GM23338 (cell line): Measurements from ENCODE around the gene PRDM11. TPM values are rescaled to one million over a fixed set of nuclear protein-coding genes. Genes with fewer than 3 reads are reported as not detected.

ENCODE experiments used
- ATAC-seq: fragments of 200-7000 bp; cut with Tn5 transposase; 3 replicates; pipeline ENCODE4 v1.9.1; 2020
- DNase-seq: peaks from one replicate; pipeline ENCODE4 v3.0.0-alpha.2; 2015; ENCODE audit warnings: low spot score
- H2AFZ ChIP-seq: fragments of 200-600 bp; sonication (generic); 2 replicates; pipeline ENCODE4 v1.8.0; 2016; ENCODE audit warnings: antibody characterized with exemption, mild to moderate bottlenecking, moderate library complexity
- H3F3A ChIP-seq: fragments of 200-600 bp; sonication (generic); replicated peaks from 2 replicates; pipeline ENCODE4 v1.8.0; 2017; ENCODE audit warnings: antibody characterized with exemption, mixed run types, low read depth
- H3K27ac ChIP-seq: fragments of 200-600 bp; sonication (generic); 2 replicates; pipeline ENCODE4 v1.6.1; 2016; ENCODE audit warnings: low read depth
- H3K27me3 ChIP-seq: fragments of 200-600 bp; sonication (generic); 2 replicates; pipeline ENCODE4 v1.8.0; 2016; ENCODE audit warnings: mild to moderate bottlenecking, mixed run types, moderate library complexity; ENCODE audit not compliant: insufficient read depth
- H3K36me3 ChIP-seq: fragments of 200-600 bp; sonication (generic); 2 replicates; pipeline ENCODE4 v1.8.0; 2016; ENCODE audit warnings: mild to moderate bottlenecking; ENCODE audit not compliant: insufficient read depth
- H3K4me1 ChIP-seq: fragments of 200-600 bp; sonication (generic); 2 replicates; pipeline ENCODE4 v1.8.0; 2016; ENCODE audit warnings: mild to moderate bottlenecking, moderate library complexity; ENCODE audit not compliant: insufficient read depth
- H3K4me2 ChIP-seq: fragments of 200-600 bp; sonication (generic); 2 replicates; pipeline ENCODE4 v1.7.1; 2017; ENCODE audit warnings: mixed run types
- H3K4me3 ChIP-seq: fragments of 200-600 bp; sonication (generic); 2 replicates; pipeline ENCODE4 v1.6.1; 2016; ENCODE audit warnings: mixed run types
- H3K79me2 ChIP-seq: fragments of 200-600 bp; sonication (generic); replicated peaks from 2 replicates; pipeline ENCODE4 v1.8.0; 2017; ENCODE audit warnings: mild to moderate bottlenecking; ENCODE audit not compliant: insufficient read depth
- H3K9me2 ChIP-seq: fragments of 200-600 bp; sonication (generic); 2 replicates; pipeline ENCODE4 v1.8.0; 2017; ENCODE audit not compliant: insufficient read depth
- H4K20me1 ChIP-seq: fragments of 200-600 bp; sonication (generic); replicated peaks from 2 replicates; pipeline ENCODE4 v1.8.0; 2017; ENCODE audit warnings: mild to moderate bottlenecking; ENCODE audit not compliant: insufficient read depth
- H3K27ac Mint-ChIP-seq: 2 replicates; pipeline ENCODE4 v1.8.0; 2020; ENCODE audit warnings: inconsistent platforms, mild to moderate bottlenecking, moderate library complexity, mixed read lengths
- H3K27me3 Mint-ChIP-seq: 3 replicates; pipeline ENCODE4 v1.8.0; 2022; ENCODE audit warnings: low read depth, mild to moderate bottlenecking, moderate library complexity, mixed read lengths, inconsistent platforms; ENCODE audit not compliant: insufficient read depth, poor library complexity
- H3K36me3 Mint-ChIP-seq: 3 replicates; pipeline ENCODE4 v1.8.0; 2021; ENCODE audit warnings: low read depth, mild to moderate bottlenecking, inconsistent platforms, moderate library complexity, mixed read lengths
- H3K4me1 Mint-ChIP-seq: 3 replicates; pipeline ENCODE4 v1.8.0; 2020; ENCODE audit warnings: mild to moderate bottlenecking, inconsistent platforms, mixed read lengths
- H3K4me3 Mint-ChIP-seq: 3 replicates; pipeline ENCODE4 v1.8.0; 2021; ENCODE audit warnings: moderate library complexity, mild to moderate bottlenecking, inconsistent platforms, mixed read lengths
- H3K9me3 Mint-ChIP-seq: 3 replicates; pipeline ENCODE4 v1.8.0; 2020; ENCODE audit warnings: moderate library complexity, mild to moderate bottlenecking, inconsistent platforms, mixed read lengths
- CREB1 ChIP-seq: fragments of 250-450 bp; sonication (Bioruptor Pico); IDR thresholded peaks from 2 replicates; pipeline ENCODE4 v1.5.0; 2020; ENCODE audit warnings: low read depth, mild to moderate bottlenecking, moderate library complexity
- CTCF ChIP-seq, 2 experiments: fragments of 200-600 bp in 1 of 2; sonication (generic) in 1 of 2; conservative IDR thresholded peaks; 2 replicates each; pipeline versions ENCODE4 v1.5.1 to v1.6.1; 2016 to 2017; ENCODE audit warnings: antibody characterized with exemption in 2 of 2, low read depth in 2 of 2, mild to moderate bottlenecking in 2 of 2, moderate library complexity in 1 of 2
- ETS1 ChIP-seq: IDR thresholded peaks from 2 replicates; pipeline ENCODE4 v1.6.1; 2016; ENCODE audit warnings: antibody characterized with exemption
- EZH2 ChIP-seq: fragments of 200-600 bp; sonication (generic); IDR thresholded peaks from one replicate; pipeline ENCODE4 v1.8.0; 2017; ENCODE audit warnings: antibody characterized with exemption, mild to moderate bottlenecking, low read depth; ENCODE audit not compliant: unreplicated experiment
- EZH2phosphoT487 ChIP-seq: fragments of 200-600 bp; sonication (generic); IDR thresholded peaks from one replicate; pipeline ENCODE4 v1.8.1; 2018; ENCODE audit warnings: antibody characterized with exemption; ENCODE audit not compliant: unreplicated experiment
- JUNB ChIP-seq: IDR thresholded peaks from one replicate; pipeline ENCODE4 v1.6.1; 2016; ENCODE audit warnings: antibody characterized with exemption; ENCODE audit not compliant: unreplicated experiment
- NANOG ChIP-seq: IDR thresholded peaks from 2 replicates; pipeline ENCODE4 v1.6.1; 2016; ENCODE audit warnings: antibody characterized with exemption, borderline replicate concordance
- POLR2AphosphoS5 ChIP-seq: IDR thresholded peaks from 2 replicates; pipeline ENCODE4 v1.6.1; 2016; ENCODE audit warnings: antibody characterized with exemption, low read depth
- REST ChIP-seq: IDR thresholded peaks from one replicate; pipeline ENCODE4 v1.6.1; 2018; ENCODE audit warnings: antibody characterized with exemption; ENCODE audit not compliant: unreplicated experiment
- ZNF114 ChIP-seq: fragments of 250-450 bp; sonication (Bioruptor Pico); IDR thresholded peaks from 2 replicates; pipeline ENCODE4 v1.5.0; 2020; ENCODE audit warnings: mild to moderate bottlenecking, moderate library complexity
- ZNF331 ChIP-seq: fragments of 250-450 bp; sonication (Bioruptor Pico); IDR thresholded peaks from 2 replicates; pipeline ENCODE4 v1.5.0; 2020; ENCODE audit warnings: low read depth, mild to moderate bottlenecking, moderate library complexity
- ZNF462 ChIP-seq: fragments of 250-450 bp; sonication (Bioruptor Pico); IDR thresholded peaks from 2 replicates; pipeline ENCODE4 v1.5.0; 2020; ENCODE audit warnings: mild to moderate bottlenecking, moderate library complexity
- polyA plus RNA-seq: library from polyadenylated mRNA; unstranded; fragments of >200 nt; fragmentation: Nextera tagmentation; extraction: Ambion mirVana; gene quantifications from 2 replicates; pipeline ENCODE4 v1.2.1, GENCODE V29; 2016
- total RNA-seq: library from RNA; depleted of rRNA; stranded (reverse); fragments of >200 nt; shearing (Covaris generic); gene quantifications from 2 replicates; pipeline ENCODE4 v1.2.3, GENCODE V29; 2014

PRDM11 gene
- total and polyA plus RNA-seq, 2 experiments from 2014 or later, result 0.97 to 10.4 TPM

- Histone ChIP-seq H3K27me3 (peaks cover 17% of the 10 kb centered on the region), H3K4me3 (no peak overlapping the region), H3K36me3 (no peaks in the 10 kb centered on the region), H3K27ac (no peak overlapping the region), H3F3A (0 out of 2 replicates have a peak, but pooled peaks cover 2% of the 10 kb centered on the region), H4K20me1 (no peaks in the 10 kb centered on the region), H2AFZ (no peak overlapping the region), H3K4me1 (peaks cover 12% of the 10 kb centered on the region; the same call in 1 of the 2 replicates), H3K79me2 (no peaks in the 10 kb centered on the region; the same call in 1 of the 2 replicates), H3K4me2 (no peak overlapping the region), H3K9me2 (no peaks in the 10 kb centered on the region)
- H3K9me3 Mint-ChIP-seq, result peaks cover 19% of the 10 kb centered on the region
- H3K4me3 Mint-ChIP-seq, result no peak overlapping the region
- TF ChIP-seq ZNF114 (CRISPR knock-in tag) (no peak), POLR2AphosphoS5 (no peak), JUNB (no peak), ZNF462 (CRISPR knock-in tag) (no peak), ZNF331 (CRISPR knock-in tag) (no peak), ETS1 (no peak), EZH2 (no peak), REST (no peak), EZH2phosphoT487 (no peak), CTCF (conservative IDR thresholded peaks at IDR 0.05; ENCODE audit: low read depth in 2 of 2) (no peak), NANOG (no peak), CREB1 (CRISPR knock-in tag) (no peak)
- DNase-seq (no peak), ATAC-seq (no peak)
- H3K27me3 Mint-ChIP-seq, result peaks cover 13% of the 10 kb centered on the region
- peaks cover 27% of the 10 kb centered on the region for H3K4me1 Mint-ChIP-seq
- peaks cover 19% of the 10 kb centered on the region for H3K36me3 Mint-ChIP-seq
- H3K27ac Mint-ChIP-seq, result no peak overlapping the region
Observed at GRCh38 chr11:45282081-45282480, 135.6 kb downstream of the PRDM11 start.
